Effector memory CD4-positive, alpha-beta T cell (primary cell): ENCODE measurements around the gene CIRBP.
"Not testable (repeated sequence)": the region's sequence is repeated elsewhere in the genome, so short reads cannot be mapped to it uniquely, and the experiment has no call there.

Experiments
- DNase-seq, 3 donors: peaks; one replicate each; pipeline ENCODE4 v3.0.0-alpha.2; 2020
- H3K27ac ChIP-seq: 2 replicates; pipeline ENCODE4 v1.7.0; 2013; ENCODE audit warnings: mild to moderate bottlenecking, low read length, moderate library complexity; ENCODE audit not compliant: insufficient read depth, poor library complexity, severe bottlenecking
- H3K27me3 ChIP-seq: replicated peaks from 2 replicates; pipeline ENCODE4 v1.7.0; 2013; ENCODE audit warnings: mild to moderate bottlenecking, low read length; ENCODE audit not compliant: insufficient read depth, control insufficient read depth, poor library complexity, severe bottlenecking
- H3K36me3 ChIP-seq: 2 replicates; pipeline ENCODE4 v1.7.0; 2013; ENCODE audit warnings: mild to moderate bottlenecking, low read length, moderate library complexity; ENCODE audit not compliant: control insufficient read depth, insufficient read depth
- H3K4me1 ChIP-seq: 2 replicates; pipeline ENCODE4 v1.7.0; 2013; ENCODE audit warnings: low read length, mild to moderate bottlenecking; ENCODE audit not compliant: control insufficient read depth, insufficient read depth, poor library complexity, severe bottlenecking
- H3K4me3 ChIP-seq: 2 replicates; pipeline ENCODE4 v1.7.0; 2013; ENCODE audit warnings: low read length, low read depth, mild to moderate bottlenecking; ENCODE audit not compliant: insufficient read depth, poor library complexity, severe bottlenecking
- H3K9me3 ChIP-seq: 2 replicates; pipeline ENCODE4 v1.7.0; 2013; ENCODE audit warnings: mild to moderate bottlenecking, low read length, moderate library complexity; ENCODE audit not compliant: control insufficient read depth

CIRBP gene

DNA sequence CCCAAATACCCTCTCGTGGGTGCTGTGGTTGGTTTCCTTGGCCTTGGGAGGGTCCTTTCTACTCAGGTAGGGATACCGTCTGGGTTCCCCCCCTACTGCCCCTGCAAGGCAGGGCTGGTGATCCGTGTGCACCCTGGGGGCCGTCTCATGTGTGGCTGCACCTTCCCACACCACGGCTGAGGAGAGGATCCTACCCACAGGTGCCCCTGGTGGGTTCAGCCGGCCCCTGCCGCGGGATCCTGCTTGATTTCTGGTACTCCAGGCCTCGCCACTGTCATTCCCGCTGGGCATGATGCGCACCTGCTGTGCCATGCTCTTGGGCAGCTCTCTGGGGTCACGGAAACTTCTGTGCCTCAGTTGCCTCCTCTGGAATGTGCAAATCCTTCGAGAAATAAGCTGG is 47.3 kb downstream of the CIRBP start:
- Histone ChIP-seq H3K9me3 (no peaks in the 10 kb centered on the region), H3K27me3 (peaks cover 16% of the 10 kb centered on the region), H3K4me3 (no peak overlapping the region), H3K4me1 (peaks cover 6% of the 10 kb centered on the region), H3K27ac (no peak overlapping the region), H3K36me3 (no peaks in the 10 kb centered on the region)
- no peak for DNase-seq

DNA sequence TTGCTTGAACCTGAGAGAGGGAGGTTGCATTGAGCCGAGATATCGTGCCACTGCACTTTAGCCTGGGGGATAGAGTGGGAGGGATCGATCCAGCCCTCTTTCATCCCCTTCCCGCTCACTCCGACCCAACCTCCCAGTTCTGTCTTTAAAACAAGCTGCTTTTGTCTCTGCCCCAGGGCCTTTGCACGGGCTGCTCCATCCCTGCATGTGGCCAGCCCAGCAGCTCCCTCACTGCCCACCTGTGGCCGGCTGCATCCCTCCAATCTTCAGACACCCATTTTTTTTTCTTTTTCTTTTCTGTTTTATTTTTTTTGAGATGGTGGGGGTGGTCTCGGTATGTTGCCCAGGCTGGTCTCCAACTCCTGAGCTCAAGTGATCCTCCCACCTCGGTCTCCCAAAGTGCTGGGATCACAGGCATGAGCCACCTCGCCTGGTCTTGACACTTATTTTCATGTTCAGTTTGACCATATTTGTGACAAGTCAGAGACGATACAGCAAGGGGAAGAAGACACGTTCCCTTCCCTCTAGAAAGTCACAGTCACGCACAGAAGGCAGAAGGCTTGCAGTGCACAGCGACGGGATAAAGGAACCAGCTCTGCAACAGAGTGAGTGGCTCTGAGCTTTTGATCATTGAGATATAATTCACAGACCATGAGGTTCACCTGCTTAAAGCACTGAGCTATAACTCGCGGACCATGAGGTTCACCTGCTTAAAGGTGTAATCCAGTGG is 48.3 kb downstream of the CIRBP start:
- no peak overlapping the region for H3K4me3 ChIP-seq
- H3K36me3 ChIP-seq = no peaks in the 10 kb centered on the region
- peaks cover 16% of the 10 kb centered on the region for H3K27me3 ChIP-seq
- no peak overlapping the region for H3K27ac ChIP-seq
- DNase-seq = no peak
- no peaks in the 10 kb centered on the region for H3K9me3 ChIP-seq
- H3K4me1 ChIP-seq = peaks cover 6% of the 10 kb centered on the region

DNA sequence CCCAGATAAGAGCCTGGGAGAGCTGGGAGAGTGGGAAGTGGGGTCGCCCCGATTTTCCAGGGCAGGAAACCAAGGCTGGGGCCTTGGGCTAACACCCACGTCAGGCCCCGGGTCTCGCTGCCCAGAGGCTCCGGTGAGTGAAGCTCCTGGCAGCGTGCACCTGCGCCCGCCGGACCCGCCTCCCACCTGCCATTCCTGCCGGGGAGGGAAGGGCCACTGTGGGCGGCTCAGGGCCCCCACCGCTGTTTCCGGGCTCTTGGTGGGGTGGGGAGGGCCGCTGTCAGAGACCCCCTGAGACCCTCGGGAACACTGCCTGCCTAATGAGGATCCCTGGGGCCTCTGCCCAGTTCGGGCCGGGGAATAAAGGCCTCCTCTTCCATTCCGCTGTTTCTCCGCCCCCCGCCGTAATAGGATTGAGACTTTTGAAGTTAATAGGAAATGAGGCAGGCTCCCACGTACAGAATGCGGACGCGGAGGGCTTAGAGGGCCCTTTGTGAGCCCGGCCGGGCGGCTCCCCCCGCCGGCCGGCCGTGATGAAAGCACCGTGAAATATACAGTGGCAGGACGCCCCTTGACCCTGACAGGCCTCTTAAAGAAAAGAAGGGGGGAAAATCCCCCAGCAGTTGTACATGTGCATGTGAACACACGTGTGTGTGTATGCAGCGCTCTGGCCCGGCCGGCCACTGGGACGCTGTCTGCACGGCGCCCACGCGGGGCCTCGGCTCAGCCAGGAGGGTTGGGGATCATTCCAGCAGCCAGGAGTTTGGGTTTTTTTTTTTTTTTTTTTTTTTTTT is 49.7 kb downstream of the CIRBP start:
- H3K4me3 ChIP-seq = no peak overlapping the region
- H3K27me3 ChIP-seq = peaks cover 17% of the 10 kb centered on the region
- H3K9me3 ChIP-seq = no peaks in the 10 kb centered on the region
- H3K36me3 ChIP-seq = no peaks in the 10 kb centered on the region
- no peak overlapping the region for H3K27ac ChIP-seq
- peaks cover 6% of the 10 kb centered on the region for H3K4me1 ChIP-seq
- DNase-seq = no peak

DNA sequence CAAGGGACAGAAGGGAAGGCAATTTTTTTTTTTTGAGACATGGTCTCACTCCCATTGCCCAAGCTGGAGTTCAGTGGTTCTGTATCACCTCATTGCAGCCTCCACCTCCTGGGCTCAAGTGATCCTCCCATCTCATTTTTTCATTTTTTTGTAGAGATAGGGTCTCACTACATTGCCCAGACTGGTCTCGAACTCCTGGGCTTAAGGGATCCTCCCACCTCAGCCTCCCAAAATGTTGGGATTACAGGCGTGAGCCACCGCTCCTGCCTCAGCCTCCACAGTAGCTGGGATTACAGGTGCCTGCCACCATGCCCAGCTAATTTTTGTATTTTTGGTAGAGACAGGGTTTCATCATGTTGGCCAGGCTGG is 51.1 kb downstream of the CIRBP start:
- Histone ChIP-seq H3K27me3 (peaks cover 31% of the 10 kb centered on the region), H3K4me1 (peaks cover 15% of the 10 kb centered on the region)
- not testable (repeated sequence) for H3K9me3 ChIP-seq, DNase-seq, H3K27ac ChIP-seq, H3K4me3 ChIP-seq, H3K36me3 ChIP-seq

DNA sequence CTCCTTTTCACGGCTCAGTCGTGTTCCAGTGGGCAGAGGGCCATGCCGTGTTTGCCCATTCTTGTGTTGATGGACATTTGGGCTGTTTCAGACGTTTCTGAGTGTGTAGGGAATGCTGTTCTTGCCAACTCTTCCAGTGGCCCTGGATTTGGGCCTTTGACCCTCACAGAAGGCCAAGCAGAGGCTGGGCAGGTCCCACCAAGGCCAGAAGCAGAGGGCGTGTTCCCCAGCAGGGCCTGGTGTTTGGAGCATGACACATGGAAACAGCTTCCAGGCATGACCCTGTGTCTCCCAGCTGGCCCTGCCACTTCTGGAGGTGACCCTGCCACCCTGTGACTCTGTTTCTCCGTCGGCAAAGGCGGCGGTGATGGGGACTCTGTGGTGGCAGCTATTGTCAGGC is 52.4 kb downstream of the CIRBP start:
- H3K9me3 ChIP-seq = no peaks in the 10 kb centered on the region
- H3K27me3 ChIP-seq = peaks cover 30% of the 10 kb centered on the region
- H3K36me3 ChIP-seq = no peaks in the 10 kb centered on the region
- no peak for DNase-seq
- H3K4me3 ChIP-seq = no peak overlapping the region
- H3K27ac ChIP-seq = no peak overlapping the region
- H3K4me1 ChIP-seq = peaks cover 11% of the 10 kb centered on the region

DNA sequence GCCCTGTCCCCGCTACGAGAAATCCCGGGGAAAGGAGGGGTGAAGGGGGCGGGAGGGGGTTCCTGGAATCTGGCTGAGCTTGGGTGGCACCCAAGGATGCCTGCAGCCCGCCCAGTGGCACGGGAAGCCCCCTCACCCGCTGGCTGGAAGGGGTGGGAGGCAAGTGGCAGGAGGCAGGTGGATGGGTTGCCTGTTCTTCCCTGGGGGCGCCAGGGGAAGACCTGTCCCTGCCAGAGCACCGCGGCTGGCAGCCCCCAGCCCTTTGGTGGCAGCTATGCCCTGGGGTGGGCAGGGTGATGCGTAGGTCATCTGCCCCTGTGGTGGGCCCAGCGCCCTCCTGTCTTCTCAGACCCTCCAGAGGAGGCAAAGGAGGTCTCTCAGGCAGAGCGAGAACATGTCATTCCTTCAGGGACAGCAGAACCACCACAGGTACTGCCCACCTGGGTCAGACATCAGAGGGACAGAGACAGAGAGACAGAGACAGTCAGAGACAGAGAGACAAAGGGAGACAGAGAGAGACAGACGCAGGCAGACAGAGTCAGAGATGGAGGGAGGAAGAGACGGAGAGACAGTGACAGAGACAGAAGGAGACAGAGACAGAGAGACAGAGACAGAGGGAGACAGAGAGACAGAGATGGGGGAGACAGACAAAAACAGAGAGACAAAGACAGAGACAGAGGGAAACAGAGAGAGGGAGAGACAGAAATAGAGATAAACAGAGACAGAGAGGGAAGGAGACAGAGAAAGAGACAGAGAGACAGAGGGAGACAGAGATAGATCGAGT is 53.3 kb downstream of the CIRBP start:
- Histone ChIP-seq H3K27ac (no peak overlapping the region), H3K36me3 (no peaks in the 10 kb centered on the region), H3K9me3 (no peaks in the 10 kb centered on the region), H3K4me1 (peaks cover 11% of the 10 kb centered on the region), H3K4me3 (no peak overlapping the region), H3K27me3 (peaks cover 21% of the 10 kb centered on the region)
- no peak for DNase-seq

DNA sequence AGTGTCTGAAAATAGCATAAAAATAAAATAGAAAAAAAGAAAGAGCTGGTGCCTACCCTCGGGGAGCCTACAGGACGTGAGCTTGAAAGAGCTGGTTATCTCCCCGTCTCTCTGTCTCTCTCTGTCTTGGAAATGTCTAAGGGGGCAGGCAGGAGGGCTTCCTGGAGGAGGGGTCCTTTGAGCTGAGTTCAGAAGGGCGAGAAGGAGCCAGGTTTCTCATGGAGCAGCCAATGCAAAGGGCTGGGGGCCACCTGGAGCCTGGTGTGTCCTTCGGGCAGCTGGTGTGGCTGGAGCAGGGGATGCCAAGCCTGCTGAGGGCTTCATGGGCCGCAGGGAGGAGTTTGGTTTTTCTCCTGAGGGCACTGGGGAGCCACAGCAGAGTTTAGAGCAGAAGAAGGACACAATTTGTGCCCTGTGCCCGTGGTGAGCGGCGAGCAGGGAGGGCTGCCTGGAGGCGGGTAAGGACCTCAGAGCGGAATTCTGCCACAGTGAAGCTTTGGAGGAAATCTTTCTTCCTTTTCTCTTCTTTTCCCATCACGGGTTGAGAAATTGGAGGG is 55.2 kb downstream of the CIRBP start:
- Histone ChIP-seq H3K36me3 (no peaks in the 10 kb centered on the region), H3K27me3 (peaks cover 21% of the 10 kb centered on the region), H3K9me3 (no peaks in the 10 kb centered on the region), H3K4me3 (no peak overlapping the region), H3K27ac (no peak overlapping the region), H3K4me1 (peaks cover 11% of the 10 kb centered on the region)
- no peak for DNase-seq
